Stimulated activated CD8-positive, alpha-beta memory T cell treated with anti-CD3 and anti-CD28 coated beads, Interleukin-12 subunit alpha, Interleukin-12 subunit beta, amount 100 ng/mL, for 24 hours (primary cell): ENCODE measurements around the gene CPO.

Source experiments
- DNase-seq: peaks from one replicate; pipeline ENCODE4 v3.0.0-alpha.2; 2020; ENCODE audit errors: extremely low read depth

CPO gene

DNA sequence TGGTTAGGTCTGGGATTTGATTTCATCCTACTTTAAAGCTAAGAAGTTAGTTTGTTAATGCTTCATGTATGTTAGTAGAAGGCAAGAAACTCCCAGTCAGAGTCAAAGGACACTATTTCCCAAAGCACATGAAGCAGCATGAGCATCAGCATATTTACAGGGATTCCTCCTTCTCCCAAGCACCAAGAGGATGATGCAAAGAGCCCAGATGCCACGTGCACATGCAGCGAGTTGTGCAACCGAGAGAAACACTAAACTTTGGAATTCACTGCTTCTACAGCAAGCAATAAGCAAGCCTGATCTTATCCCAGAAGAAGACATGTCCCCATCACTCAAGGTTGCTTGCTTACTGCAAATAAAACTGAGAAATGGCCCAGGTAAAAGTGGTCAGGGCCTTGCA is 32.5 kb downstream of the CPO start:
- no peak for DNase-seq

GRCh38 chr2:206974551-206974950 is 35.2 kb downstream of the CPO start:
- no peak for DNase-seq

DNA sequence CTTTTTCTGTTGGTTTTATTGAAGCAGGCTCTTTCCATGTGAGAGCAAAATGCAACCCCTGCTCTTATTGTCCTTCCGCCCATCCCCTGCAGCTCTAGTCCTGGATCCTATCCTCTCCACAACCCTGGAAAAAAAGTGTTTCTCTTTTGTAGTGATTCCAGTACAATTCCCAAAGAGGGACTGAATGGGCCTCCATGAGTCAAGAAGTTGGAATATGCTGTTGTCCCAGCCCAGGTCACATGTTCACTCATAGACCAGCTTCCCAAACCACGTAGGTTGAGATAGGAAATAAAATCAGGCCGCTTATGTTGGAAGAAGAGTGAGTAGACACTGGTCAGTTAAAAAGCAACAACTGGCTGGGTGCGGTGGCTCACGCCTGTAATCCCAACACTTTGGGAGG is 39.4 kb downstream of the CPO start:
- no peak for DNase-seq

GRCh38 chr2:206979365-206979764 is 40.0 kb downstream of the CPO start:
- DNase-seq, result no peak

GRCh38 chr2:206979922-206980321 is 40.6 kb downstream of the CPO start:
- no peak for DNase-seq

- DNase-seq, result no peak
These were observed 41.1 kb downstream of the CPO start for GRCh38 chr2:206980413-206980812.

DNA sequence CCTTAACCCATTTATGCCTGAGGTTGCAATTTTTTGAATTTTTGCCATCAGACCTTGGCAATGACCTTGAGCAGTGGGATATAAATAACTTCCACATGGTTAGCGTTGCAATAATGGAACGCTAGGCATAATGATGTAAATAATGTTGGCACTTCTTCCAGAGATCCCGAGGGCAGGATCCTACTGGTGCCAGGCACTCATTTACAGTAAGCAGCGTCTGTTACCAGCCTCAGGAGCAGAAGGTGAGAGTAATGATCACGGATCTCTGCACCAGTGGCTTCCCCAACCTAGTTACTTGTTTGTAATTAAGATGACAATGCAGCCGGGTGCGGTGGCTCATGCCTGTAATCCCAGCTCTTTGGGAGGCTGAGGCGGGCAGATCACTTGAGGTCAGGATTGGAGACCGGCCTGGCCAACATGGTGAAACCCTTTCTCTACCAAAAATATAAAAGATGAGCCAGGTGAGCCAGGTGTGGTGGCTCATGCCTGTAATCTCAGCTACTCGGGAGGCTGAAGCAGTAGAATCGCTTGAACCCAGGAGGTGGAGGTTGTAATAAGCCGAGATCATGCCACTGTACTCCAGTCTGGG is 41.9 kb downstream of the CPO start:
- DNase-seq, result no peak

- no peak for DNase-seq
These were observed 42.5 kb downstream of the CPO start for GRCh38 chr2:206981739-206982340.

GRCh38 chr2:206982360-206982955 is 43.1 kb downstream of the CPO start:
- DNase-seq, result no peak

DNA sequence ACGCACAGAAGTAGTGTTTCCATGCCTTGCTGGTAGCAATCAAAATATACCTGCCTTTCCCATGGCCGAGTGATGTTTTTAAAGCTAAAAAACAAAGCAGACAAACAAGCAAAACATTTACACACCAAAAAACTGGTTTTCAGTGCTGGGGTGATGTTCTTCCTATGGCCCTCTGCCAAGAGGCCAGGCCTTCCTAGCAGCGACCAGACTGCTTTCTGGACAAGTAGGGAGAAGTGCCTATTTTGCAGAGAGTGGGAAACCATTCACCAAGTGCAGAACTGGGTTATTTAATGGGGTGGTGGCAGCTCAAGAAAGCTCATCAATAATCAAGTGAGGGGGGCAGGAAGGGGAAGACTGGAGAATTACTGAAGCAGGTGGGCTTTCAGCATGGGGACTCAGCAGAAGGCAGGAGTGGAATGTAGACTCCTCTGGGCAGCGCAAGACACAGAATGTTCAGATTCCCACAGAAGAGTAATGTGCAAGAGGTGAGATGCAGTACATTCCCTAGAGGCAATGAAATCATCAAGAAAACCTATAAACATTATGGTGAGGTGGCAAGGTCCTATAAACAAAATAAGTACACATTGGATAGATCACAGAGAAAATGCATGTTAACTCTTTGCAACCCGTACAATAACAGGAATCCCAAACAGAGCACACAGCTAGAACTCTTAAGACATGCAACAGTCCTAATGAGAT is 44.0 kb downstream of the CPO start:
- DNase-seq, result no peak

DNA sequence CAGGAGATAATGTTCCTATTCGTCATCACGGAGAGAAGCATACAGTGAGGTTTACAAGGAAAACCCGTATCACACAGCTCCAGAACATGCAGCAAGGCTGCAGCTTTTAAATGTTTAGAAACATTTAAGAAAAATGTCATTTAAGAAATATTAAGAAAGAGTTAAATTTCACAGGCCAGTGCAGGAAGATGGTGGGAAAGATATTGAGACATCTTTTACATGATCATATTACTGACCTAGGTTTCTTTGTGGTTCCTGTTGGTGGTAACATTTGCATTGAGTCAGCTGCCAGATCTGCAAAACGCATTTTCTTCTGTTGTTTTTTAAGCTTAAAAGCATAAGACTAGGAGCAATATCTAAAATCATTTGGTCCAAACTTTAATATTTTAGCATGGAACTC is 44.9 kb downstream of the CPO start:
- no peak for DNase-seq

DNA sequence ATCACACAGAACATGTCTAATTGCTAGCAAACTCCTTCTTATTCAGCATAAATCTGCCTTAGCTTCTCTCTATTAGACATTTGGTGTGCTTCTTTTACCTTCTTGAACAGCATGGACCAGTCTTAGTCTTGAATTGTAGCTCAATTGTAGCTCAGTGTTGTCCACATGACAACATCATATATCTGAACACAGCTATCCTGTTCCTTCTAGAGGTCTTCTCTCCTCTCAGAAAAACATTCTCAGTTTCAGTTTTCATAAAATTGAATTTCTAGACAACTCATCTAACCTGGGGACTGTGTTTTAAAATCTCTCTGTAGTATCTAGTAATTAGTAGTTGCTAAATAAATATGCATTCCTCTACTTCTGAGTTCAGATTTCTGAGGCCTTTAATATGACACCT is 47.6 kb downstream of the CPO start:
- no peak for DNase-seq

DNA sequence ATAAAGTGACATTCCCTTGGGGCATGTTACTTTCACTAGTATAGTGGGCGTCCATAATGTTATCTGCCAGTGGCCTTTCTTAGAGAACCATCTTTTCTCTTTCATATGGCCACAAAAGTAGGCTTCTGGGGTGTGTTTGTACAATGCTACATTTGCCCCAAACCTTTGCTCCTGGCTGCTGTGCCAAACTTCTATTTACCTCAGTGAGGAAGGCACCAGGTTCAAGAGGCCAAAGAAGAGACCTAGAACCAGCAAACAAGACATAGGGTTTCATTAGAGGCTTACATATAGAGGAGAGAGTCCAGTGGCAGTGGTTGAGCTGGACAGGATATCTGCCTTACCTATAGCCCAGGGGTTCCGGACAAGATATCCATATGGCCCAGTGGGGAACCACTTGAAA is 48.5 kb downstream of the CPO start:
- DNase-seq, result no peak

- no peak for DNase-seq
These were observed 49.6 kb downstream of the CPO start for GRCh38 chr2:206988884-206989283.

- DNase-seq, result no peak
These were observed 50.0 kb downstream of the CPO start for GRCh38 chr2:206989311-206989710.

GRCh38 chr2:206990360-206990759 is 51.0 kb downstream of the CPO start:
- no peak for DNase-seq

GRCh38 chr2:206991070-206991469 is 51.8 kb downstream of the CPO start:
- no peak for DNase-seq

GRCh38 chr2:206993396-206993911 is 54.1 kb downstream of the CPO start:
- no peak for DNase-seq

- DNase-seq, result no peak
These were observed 54.6 kb downstream of the CPO start for GRCh38 chr2:206993964-206994363.

- no peak for DNase-seq
These were observed 57.3 kb downstream of the CPO start for GRCh38 chr2:206996556-206997065.

- DNase-seq, result no peak
These were observed 69.0 kb downstream of the CPO start for GRCh38 chr2:207008105-207008990.

- no peak for DNase-seq
These were observed 73.1 kb downstream of the CPO start for GRCh38 chr2:207012461-207012860.
